Suprapubic skin (tissue), 4 donors: ENCODE measurements around the gene DCDC2B. TPM values are rescaled to one million over a fixed set of nuclear protein-coding genes. Genes with fewer than 3 reads are reported as not detected.

Experiments used
- DNase-seq, 2 donors: peaks; one replicate each; pipeline ENCODE4 v3.0.0-alpha.2; 2019; ENCODE audit warnings: low spot score in 2 of 2
- H3K27ac ChIP-seq: fragments of 200-600 bp; sonication (generic); one replicate; pipeline ENCODE4 v1.5.1; 2019
- H3K27me3 ChIP-seq: fragments of 200-600 bp; sonication (generic); one replicate; pipeline ENCODE4 v1.5.1; 2019
- H3K36me3 ChIP-seq: fragments of 200-600 bp; sonication (generic); one replicate; pipeline ENCODE4 v1.5.1; 2019
- H3K4me1 ChIP-seq: fragments of 200-600 bp; sonication (generic); one replicate; pipeline ENCODE4 v1.5.1; 2019
- H3K4me3 ChIP-seq: fragments of 200-600 bp; sonication (generic); one replicate; pipeline ENCODE4 v1.5.1; 2019; ENCODE audit warnings: mild to moderate bottlenecking
- H3K9me3 ChIP-seq: fragments of 200-600 bp; sonication (generic); one replicate; pipeline ENCODE4 v1.5.1; 2019
- EP300 ChIP-seq: sonication (generic); formaldehyde crosslinking; IDR thresholded peaks from one replicate; pipeline ENCODE4 v1.6.1; 2017; ENCODE audit warnings: antibody characterized with exemption
- POLR2A ChIP-seq, 2 donors: fragments of 450-650 bp; IDR thresholded peaks; one replicate each; pipeline ENCODE4 v1.6.1; 2017; ENCODE audit warnings: antibody characterized with exemption in 2 of 2, mild to moderate bottlenecking in 2 of 2, moderate library complexity in 2 of 2
- POLR2AphosphoS5 ChIP-seq, 3 donors: sonication (generic); formaldehyde crosslinking; IDR thresholded peaks; one replicate each; pipeline ENCODE4 v1.6.1; 2017; ENCODE audit warnings: antibody characterized with exemption in 3 of 3
- WGBS: methylation state at CpG from one replicate; pipeline ENCODE4 v1.1.5; 2018; 5-methylcytosine and 5-hydroxymethylcytosine counted together
- total RNA-seq, 4 donors: library from RNA; depleted of rRNA; stranded (reverse); fragments of >200 nt; gene quantifications; one replicate each; pipeline ENCODE4 v1.1.0, GENCODE V29; 2016
- TF ChIP-seq, protein P1 (sequence below), 2 donors: fragments of 200-600 bp in 1 of 2; fragments of 450-650 bp in 1 of 2; sonication (generic) in 1 of 2; IDR thresholded peaks; one replicate each; pipeline ENCODE4 v1.5.1; 2016 to 2019; ENCODE audit warnings: antibody characterized with exemption in 2 of 2, mild to moderate bottlenecking in 1 of 2, moderate library complexity in 1 of 2

DCDC2B gene
- total RNA-seq, 4 donors from 2014 or later = not detected

- peak in 1 of 3 donors; percentile 27 for TF ChIP-seq POLR2AphosphoS5 (IDR thresholded peaks at IDR 0.05)
- TF ChIP-seq EP300 = no peak
- TF ChIP-seq POLR2A (IDR thresholded peaks at IDR 0.05) = peak in 1 of 2 donors; percentile 38
- H3K27ac ChIP-seq = peak within 1 kb of the TSS; percentile 71
- H3K9me3 ChIP-seq = no peaks in the 10 kb centered on the region
- H3K4me3 ChIP-seq = peak within 1 kb of the TSS; percentile 57
- H3K27me3 ChIP-seq = no peaks in the 10 kb centered on the region
- 2% methylated on average over 21 of the region's 34 CpGs for WGBS
- H3K36me3 ChIP-seq = peaks cover 25% of the 10 kb centered on the region
- peak; percentile 81 to 87 for DNase-seq
- peaks cover 44% of the 10 kb centered on the region for H3K4me1 ChIP-seq
Observed at GRCh38 chr1:32200226-32201010, 8.5 kb upstream of the DCDC2B start, which contains the start of gene CCDC28B. TSS of gene CCDC28B (plus strand) at chr1:32200595. CDS start at chr1:32201936, 1,341 bp downstream.

DNA sequence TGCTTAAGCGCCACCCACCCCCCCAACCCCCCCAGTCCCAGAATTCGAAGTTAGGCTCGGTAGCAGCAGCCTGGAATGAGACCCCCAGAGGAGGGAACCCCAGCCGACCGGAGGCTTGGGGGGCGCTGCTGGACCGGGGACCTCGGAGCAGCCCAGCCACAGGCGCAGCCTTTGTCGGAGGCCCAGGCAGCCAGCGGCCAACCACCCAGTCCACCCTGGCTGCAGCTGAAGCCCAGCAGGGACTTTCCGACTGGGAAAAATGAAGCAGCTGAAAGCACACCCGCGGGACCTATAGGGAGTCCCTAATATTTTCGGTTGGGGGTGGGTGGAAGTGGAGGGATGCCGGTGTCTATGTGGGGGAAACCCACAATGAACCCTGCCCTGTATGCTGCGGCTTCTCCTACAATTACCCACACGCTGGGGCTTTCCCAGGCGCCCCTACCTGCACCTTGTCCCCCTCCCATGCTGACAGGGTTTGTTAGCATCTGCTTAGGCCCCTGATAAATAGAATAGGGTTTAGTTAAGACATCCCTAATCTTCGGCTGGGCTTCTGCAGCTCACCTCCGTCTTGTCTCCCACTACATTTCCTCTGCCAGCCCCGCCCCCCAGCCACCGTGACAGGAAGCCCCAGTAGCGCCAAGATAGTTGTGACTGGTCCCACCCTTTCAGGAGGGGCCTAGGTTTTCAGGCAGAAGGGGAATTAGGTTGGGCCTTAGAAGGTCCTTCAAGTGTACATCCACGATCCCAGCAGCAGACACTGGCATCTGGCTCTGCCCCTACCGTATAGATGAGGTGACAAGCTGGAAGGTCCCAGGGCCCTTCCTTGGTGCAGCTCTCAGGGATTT, 7.7 kb upstream of the DCDC2B start:
- DNase-seq = peak; percentile 85 to 87
- Histone ChIP-seq H3K27me3 (no peaks in the 10 kb centered on the region), H3K9me3 (no peaks in the 10 kb centered on the region), H3K4me3 (peak overlapping the region; percentile 57), H3K27ac (peak overlapping the region; percentile 71), H3K4me1 (peaks cover 46% of the 10 kb centered on the region), H3K36me3 (peaks cover 17% of the 10 kb centered on the region)
- TF ChIP-seq EP300 = no peak
- TF ChIP-seq POLR2A (IDR thresholded peaks at IDR 0.05) = no peak
- TF ChIP-seq POLR2AphosphoS5 (IDR thresholded peaks at IDR 0.05) = no peak
- WGBS = 8% methylated on average over 14 of the region's 26 CpGs

DNA sequence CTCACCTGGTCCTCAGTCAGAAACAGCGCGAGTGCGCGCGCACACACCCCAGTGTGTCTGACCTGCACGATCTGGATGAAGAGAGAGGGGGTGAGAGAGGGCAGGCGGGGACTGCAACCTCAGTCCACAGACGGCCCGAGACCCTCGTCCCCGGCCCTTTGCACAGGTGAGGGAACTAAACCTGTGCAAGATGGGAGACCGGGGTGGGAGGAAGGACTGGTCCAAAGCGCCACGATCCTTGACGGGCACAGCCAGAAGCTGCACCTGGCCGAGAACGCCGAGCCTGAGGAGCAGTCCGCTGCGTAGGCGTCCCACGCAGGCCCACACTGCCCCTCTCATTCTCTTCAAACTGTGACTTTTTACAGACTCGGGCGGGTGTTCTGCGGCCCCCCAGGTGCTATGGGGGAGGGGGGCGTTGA, 3.9 kb upstream of the DCDC2B start:
- Histone ChIP-seq H3K4me1 (peaks cover 45% of the 10 kb centered on the region), H3K27ac (no peak overlapping the region), H3K4me3 (peak overlapping the region; percentile 72), H3K9me3 (no peaks in the 10 kb centered on the region), H3K36me3 (no peaks in the 10 kb centered on the region), H3K27me3 (no peaks in the 10 kb centered on the region)
- no peak for DNase-seq
- TF ChIP-seq, protein P1, sequence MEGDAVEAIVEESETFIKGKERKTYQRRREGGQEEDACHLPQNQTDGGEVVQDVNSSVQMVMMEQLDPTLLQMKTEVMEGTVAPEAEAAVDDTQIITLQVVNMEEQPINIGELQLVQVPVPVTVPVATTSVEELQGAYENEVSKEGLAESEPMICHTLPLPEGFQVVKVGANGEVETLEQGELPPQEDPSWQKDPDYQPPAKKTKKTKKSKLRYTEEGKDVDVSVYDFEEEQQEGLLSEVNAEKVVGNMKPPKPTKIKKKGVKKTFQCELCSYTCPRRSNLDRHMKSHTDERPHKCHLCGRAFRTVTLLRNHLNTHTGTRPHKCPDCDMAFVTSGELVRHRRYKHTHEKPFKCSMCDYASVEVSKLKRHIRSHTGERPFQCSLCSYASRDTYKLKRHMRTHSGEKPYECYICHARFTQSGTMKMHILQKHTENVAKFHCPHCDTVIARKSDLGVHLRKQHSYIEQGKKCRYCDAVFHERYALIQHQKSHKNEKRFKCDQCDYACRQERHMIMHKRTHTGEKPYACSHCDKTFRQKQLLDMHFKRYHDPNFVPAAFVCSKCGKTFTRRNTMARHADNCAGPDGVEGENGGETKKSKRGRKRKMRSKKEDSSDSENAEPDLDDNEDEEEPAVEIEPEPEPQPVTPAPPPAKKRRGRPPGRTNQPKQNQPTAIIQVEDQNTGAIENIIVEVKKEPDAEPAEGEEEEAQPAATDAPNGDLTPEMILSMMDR (IDR thresholded peaks at IDR 0.05) = no peak
- no peak for TF ChIP-seq EP300
- no peak for TF ChIP-seq POLR2AphosphoS5 (IDR thresholded peaks at IDR 0.05)
- no peak for TF ChIP-seq POLR2A (IDR thresholded peaks at IDR 0.05)
- WGBS = 31% methylated on average over 25 of the region's 26 CpGs

- Histone ChIP-seq H3K9me3 (no peaks in the 10 kb centered on the region), H3K4me1 (peaks cover 41% of the 10 kb centered on the region), H3K36me3 (no peaks in the 10 kb centered on the region), H3K27me3 (no peaks in the 10 kb centered on the region), H3K4me3 (peak within 1 kb of the TSS; percentile 72), H3K27ac (peak within 1 kb of the TSS; percentile 13)
- 4% methylated on average over 20 of the region's 77 CpGs for WGBS
- DNase-seq = peak; percentile 91 to 92
- TF ChIP-seq EP300 = no peak
- TF ChIP-seq POLR2A (IDR thresholded peaks at IDR 0.05) = peak in 1 of 2 donors; percentile 11
Observed at GRCh38 chr1:32205401-32206370, 3.2 kb upstream of the DCDC2B start, which contains the start of gene IQCC. TSS of gene IQCC (plus strand) at chr1:32205671. CDS start at chr1:32205682, 11 bp downstream.

- Histone ChIP-seq H3K4me3 (no peak overlapping the region), H3K27me3 (no peaks in the 10 kb centered on the region), H3K36me3 (peaks cover 6% of the 10 kb centered on the region), H3K9me3 (no peaks in the 10 kb centered on the region), H3K27ac (no peak overlapping the region), H3K4me1 (peaks cover 23% of the 10 kb centered on the region)
- 90% methylated on average over 6 of the region's 6 CpGs for WGBS
- TF ChIP-seq, protein P1 (IDR thresholded peaks at IDR 0.05) = no peak
- no peak for TF ChIP-seq POLR2A (IDR thresholded peaks at IDR 0.05)
- no peak for TF ChIP-seq EP300
- TF ChIP-seq POLR2AphosphoS5 (IDR thresholded peaks at IDR 0.05) = no peak
- DNase-seq = no peak
Observed at GRCh38 chr1:32208469-32208868, 420 bp upstream of the DCDC2B start.
